Retina (tissue), 1 donor: Measurements from ENCODE around the gene KLK1.
"Not testable (repeated sequence)": the region's sequence is repeated elsewhere in the genome, so short reads cannot be mapped to it uniquely, and the experiment has no call there.

ENCODE experiments used
- DNase-seq: peaks from one replicate; pipeline ENCODE4 v3.0.0-alpha.2; 2016

The KLK1 gene

DNA sequence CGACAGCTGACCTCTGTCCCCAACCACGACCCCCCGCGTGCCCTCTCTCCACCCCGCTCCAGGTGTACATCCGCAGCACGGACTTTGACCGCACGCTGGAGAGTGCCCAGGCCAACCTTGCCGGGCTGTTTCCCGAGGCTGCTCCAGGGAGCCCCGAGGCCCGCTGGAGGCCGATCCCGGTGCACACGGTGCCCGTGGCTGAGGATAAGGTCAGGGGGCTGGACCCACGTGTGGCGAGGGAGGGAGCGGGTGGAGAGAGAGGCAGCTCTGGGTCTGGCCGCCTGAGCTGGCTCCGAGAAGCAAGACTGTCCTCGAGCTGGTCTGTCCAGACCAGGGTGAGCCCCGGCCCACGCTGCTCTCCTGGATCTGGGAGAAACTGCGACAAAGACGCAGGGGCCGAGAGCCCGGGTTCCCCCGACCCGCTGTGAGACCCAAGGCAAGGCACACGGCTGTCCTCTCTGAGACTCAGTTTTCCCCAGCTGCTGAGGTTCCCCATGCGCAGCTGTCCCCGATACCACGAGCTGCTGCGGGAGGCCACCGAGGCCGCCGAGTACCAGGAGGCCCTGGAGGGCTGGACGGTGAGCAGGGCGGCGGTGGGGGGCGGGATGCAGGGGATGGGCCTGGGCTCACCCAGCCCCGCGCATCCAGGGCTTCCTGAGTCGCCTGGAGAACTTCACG, 31.9 kb downstream of the KLK1 start:
- no peak for DNase-seq

GRCh38 chr19:50790922-50791467, 32.6 kb downstream of the KLK1 start:
- DNase-seq = no peak

DNA sequence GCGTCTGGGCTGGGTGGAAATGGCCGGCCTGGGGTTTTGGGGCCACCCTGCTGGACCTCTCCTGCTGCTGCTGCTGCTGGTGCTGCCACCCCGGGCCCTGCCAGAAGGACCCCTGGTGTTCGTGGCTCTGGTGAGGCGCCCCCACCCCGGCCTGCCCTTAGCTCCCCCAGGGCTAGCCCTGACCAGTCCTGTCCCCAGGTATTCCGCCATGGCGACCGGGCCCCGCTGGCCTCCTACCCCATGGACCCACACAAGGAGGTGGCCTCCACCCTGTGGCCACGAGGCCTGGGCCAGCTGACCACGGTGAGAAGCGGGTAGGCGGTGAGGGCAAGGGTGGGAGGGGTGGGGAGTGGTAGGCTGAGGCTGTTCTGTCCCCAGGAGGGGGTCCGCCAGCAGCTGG, 33.2 kb downstream of the KLK1 start, which contains the start of gene ACP4:
Gene ACP4 (plus strand): TSS at position 20 of the 400 bp plus-strand sequence. CDS start 0 bp downstream, at position 20.
- no peak for DNase-seq

DNA sequence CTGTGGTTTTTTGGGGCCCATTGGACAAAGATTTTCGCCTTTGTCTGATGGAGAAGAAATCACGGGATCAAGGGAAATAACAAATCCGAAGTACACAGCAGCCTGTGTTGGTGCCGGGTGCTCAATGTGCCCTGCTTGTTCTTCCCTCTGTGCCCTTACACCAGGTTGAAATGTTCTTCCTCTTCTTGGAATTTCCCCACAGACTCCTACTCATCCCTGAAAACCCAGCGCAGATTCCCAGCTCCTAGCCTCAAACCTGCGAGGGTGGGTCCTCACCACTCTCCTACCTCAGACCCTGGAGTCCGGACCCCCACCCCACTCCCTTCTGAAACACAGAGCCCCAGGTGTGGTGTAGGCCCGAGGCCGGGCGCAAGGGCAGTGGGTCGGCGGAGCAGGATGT, 38.3 kb downstream of the KLK1 start:
- DNase-seq = no peak

GRCh38 chr19:50784710-50785109, 38.9 kb downstream of the KLK1 start:
- no peak for DNase-seq

DNA sequence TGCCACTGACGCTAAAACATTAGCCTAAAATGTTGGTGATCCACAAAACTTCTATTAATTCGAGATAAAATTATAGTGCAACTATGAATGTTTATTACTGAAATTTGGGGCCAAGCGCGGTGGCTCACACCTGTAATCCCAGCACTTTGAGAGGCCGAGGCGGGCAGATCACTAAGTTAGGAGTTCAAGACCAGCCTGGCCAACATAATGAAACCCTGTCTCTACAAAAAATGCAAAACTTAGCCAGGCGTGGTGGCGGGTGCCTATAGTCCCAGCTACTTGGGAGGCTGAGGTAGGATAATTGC, 39.8 kb downstream of the KLK1 start:
- not testable (repeated sequence) for DNase-seq

GRCh38 chr19:50780753-50781435, 42.7 kb downstream of the KLK1 start:
- DNase-seq = peak; percentile 21

- DNase-seq = peak; percentile 18
Measured at GRCh38 chr19:50779504-50780457, 43.8 kb downstream of the KLK1 start.

DNA sequence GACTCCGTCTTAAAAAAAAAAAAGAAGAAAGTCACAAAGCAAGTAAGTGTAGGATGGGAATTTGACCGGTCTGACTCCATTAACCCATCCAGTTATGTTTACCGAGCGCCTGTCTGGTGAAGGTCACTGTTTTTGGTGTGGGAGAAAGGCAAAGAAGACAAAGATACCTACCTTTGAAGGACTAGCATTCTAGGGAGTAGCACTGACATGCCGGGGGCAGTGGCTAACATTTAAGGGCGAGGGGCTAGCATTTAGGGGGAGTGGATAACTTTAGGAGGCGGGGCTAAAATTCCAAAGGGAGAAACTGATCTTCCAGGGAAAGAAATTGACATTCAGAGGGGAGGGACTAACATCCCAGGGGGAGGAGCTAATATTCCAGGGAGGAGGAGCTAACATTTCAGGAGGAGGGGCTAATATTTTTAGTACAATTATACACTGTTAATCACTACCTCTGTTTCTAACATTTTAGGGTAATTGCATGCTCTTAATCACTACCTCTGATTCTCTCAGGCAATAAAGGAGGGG, 44.6 kb downstream of the KLK1 start:
- no peak for DNase-seq

DNA sequence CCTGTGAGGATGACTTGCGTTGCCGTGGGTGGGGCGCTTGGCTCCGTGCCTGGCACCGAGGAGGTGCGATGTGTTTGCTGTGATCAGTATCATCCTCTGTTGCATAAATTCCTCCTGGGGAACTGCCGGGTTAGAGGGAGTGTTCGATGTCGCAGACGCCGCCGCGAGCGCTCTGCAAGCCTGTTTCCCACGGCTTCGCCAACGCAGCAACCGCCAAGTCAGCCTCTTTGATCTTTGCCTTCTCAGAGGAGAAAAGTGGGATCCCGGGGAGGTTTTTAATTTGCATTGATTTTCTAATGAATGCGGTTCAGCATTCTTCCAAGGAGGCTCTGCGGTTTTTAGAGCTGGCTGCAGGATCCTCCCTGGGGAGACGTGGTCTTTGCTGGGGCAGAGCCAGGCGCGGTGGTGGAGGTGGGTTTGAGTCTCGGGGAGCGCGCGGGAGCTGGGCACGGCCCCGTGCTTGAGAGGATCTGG, 45.7 kb downstream of the KLK1 start:
- peak; percentile 60 for DNase-seq

DNA sequence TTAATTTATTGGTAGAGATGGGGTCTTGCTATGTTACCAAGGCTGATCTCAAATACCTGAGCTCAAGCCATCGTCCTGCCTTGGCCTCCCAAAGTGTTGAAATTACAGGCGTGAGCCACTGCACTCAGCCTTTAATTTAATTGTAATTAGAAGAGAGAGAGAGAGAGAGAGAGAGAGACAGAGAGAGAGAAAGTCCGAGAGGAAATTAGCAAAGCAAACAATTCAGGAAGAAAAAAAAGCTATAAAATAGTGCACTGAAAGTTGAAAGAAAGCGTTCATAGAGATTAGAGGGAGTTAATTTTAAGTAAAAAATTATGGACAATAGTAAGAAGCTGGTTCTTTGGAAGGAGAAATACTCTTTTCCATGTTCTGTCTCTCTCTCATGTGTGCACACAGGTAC, 46.3 kb downstream of the KLK1 start:
- DNase-seq = no peak

DNA sequence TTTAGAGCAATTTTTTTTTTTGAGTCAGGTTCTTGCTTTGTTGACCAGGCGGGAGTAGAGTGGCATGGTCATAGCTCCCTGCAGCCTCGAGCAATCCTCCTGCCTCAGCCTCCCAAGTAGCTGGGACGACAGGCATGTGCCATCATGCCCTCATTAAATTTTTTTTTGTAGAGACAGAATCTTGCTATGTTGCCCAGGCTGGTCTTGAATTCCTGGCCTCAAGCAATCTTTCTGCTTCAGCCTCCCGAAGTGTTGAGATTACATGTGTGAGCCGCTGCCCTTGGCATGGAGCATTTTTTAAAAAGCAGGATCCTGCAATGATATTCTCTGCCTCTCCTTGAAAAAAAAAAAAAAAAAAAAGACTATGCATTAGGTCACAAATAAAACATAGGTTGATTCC, 47.5 kb downstream of the KLK1 start:
- DNase-seq = no peak

DNA sequence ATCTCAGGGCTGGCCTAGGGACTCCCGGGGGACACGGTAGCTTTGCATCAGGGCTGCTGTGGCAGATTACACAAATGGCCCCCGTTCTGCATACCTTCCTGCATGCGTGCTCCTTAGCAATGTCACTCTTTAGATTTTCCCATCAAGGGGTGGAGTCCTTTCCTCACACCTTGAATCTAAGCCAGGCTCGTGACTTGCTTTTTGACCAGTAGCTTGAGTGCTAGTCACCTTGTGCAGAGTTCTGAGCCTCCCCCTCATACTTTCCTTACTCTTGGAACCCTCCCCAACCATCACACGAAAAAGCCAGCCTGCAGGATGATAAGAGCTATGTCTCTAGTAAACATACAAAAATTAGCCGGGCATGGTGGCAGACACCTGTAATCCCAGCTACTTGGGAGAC, 50.1 kb downstream of the KLK1 start:
- DNase-seq = not testable (repeated sequence)

- DNase-seq = not testable (repeated sequence)
Measured at GRCh38 chr19:50772912-50773311, 50.7 kb downstream of the KLK1 start.

GRCh38 chr19:50772476-50772875, 51.1 kb downstream of the KLK1 start:
- DNase-seq = no peak

- DNase-seq = no peak
Measured at GRCh38 chr19:50770888-50771287, 52.7 kb downstream of the KLK1 start.

DNA sequence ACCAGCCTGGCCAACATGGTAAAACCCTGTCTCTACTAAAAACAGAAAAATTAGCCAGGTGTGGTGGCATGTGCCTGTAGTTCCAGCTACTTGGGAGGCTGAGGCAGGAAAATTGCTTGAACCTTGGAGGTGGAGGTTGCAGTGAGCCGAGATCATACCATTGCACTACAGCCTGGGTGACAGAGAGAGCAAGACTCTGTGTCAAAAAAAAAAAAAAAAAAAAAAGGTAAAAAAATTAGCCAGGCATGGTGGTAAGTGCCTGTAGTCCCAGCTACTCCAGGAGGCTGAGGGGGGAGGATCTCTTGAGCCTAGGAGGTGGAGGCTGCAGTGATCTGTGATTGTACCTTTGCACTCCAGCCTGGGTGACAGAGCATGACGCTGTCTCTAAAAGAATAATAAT, 53.4 kb downstream of the KLK1 start, which contains the start of gene GPR32:
Gene GPR32 (plus strand): TSS at position 301 of the 400 bp plus-strand sequence. CDS start 137 bp downstream, outside the sequence.
- DNase-seq = not testable (repeated sequence)
